Measurements from ENCODE around the gene MRPL43.
A peak's percentile ranks its signal among the peaks of the same experiment; 100 is the strongest.

Gene MRPL43

GRCh38 chr10:101032637-101033224 is 45.4 kb upstream of the MRPL43 start:
- TF ChIP-seq CTCF (conservative IDR thresholded peaks at IDR 0.05; ENCODE audit: low read depth, low read length) = no peak
- peak overlapping the region; percentile 84 for H3K4me3 ChIP-seq (ENCODE audit: low read length)
- DNase-seq (ENCODE audit: low read depth) = no peak

- no peak for DNase-seq (ENCODE audit: low read depth)
- TF ChIP-seq CTCF (conservative IDR thresholded peaks at IDR 0.05; ENCODE audit: low read depth, low read length) = no peak
- H3K4me3 ChIP-seq (ENCODE audit: low read length) = peak overlapping the region; percentile 84
Measured at GRCh38 chr10:101031796-101032636, 44.7 kb upstream of the MRPL43 start.

- peak; percentile 74 for DNase-seq (ENCODE audit: low read depth)
- peak within 1 kb of the TSS; percentile 84 for H3K4me3 ChIP-seq (ENCODE audit: low read length)
- no peak for TF ChIP-seq CTCF (conservative IDR thresholded peaks at IDR 0.05; ENCODE audit: low read depth, low read length)
Measured at GRCh38 chr10:101031128-101031795, 44.0 kb upstream of the MRPL43 start, which contains the start of the genes PDZD7 and SFXN3. TSS of gene PDZD7 (minus strand) at chr10:101031129. CDS start at chr10:101030219, 910 bp downstream. TSS of gene SFXN3 (plus strand) at chr10:101031234. CDS start at chr10:101034695, 3,461 bp downstream.

- TF ChIP-seq CTCF (conservative IDR thresholded peaks at IDR 0.05; ENCODE audit: low read depth, low read length) = no peak
- no peak for DNase-seq (ENCODE audit: low read depth)
- peak overlapping the region; percentile 84 for H3K4me3 ChIP-seq (ENCODE audit: low read length)
Measured at GRCh38 chr10:101030496-101031127, 43.3 kb upstream of the MRPL43 start.

GRCh38 chr10:101029520-101030295 is 42.4 kb upstream of the MRPL43 start:
- TF ChIP-seq CTCF (conservative IDR thresholded peaks at IDR 0.05; ENCODE audit: low read depth, low read length) = peak; percentile 37
- no peak overlapping the region for H3K4me3 ChIP-seq (ENCODE audit: low read length)
- DNase-seq (ENCODE audit: low read depth) = no peak

All from retinal pigment epithelial cell (primary cell).